Esophagus (tissue), 2 donors: ENCODE data around the gene OR8B12. TPM values are rescaled to one million over a fixed set of nuclear protein-coding genes. Genes with fewer than 3 reads are reported as not detected.

Experiments
- H3K27ac ChIP-seq, 2 donors: one replicate each; pipeline ENCODE4 v1.5.1; 2013; ENCODE audit warnings: low read depth in 2 of 2, mild to moderate bottlenecking in 2 of 2, inconsistent platforms in 1 of 2, low read length in 1 of 2, moderate library complexity in 1 of 2
- H3K27me3 ChIP-seq, 2 donors: one replicate each; pipeline ENCODE4 v1.6.1; 2013; ENCODE audit warnings: low read length in 2 of 2, control low read depth in 1 of 2, mild to moderate bottlenecking in 1 of 2; ENCODE audit not compliant: insufficient read depth in 2 of 2, control insufficient read depth in 1 of 2
- H3K36me3 ChIP-seq, 2 donors: one replicate each; pipeline ENCODE4 v1.6.1; 2013; ENCODE audit warnings: low read length in 1 of 2; ENCODE audit not compliant: control insufficient read depth in 2 of 2, insufficient read depth in 2 of 2
- H3K4me1 ChIP-seq, 2 donors: one replicate each; pipeline ENCODE4 v1.6.1; 2013; ENCODE audit warnings: low read length in 1 of 2; ENCODE audit not compliant: control insufficient read depth in 2 of 2, insufficient read depth in 2 of 2
- H3K4me3 ChIP-seq, 2 donors: one replicate each; pipeline ENCODE4 v1.5.1; 2013; ENCODE audit warnings: low read length in 2 of 2, mild to moderate bottlenecking in 2 of 2, low read depth in 1 of 2, moderate library complexity in 1 of 2
- H3K9me3 ChIP-seq, 2 donors: one replicate each; pipeline ENCODE4 v1.6.1; 2013; ENCODE audit warnings: mild to moderate bottlenecking in 2 of 2, low read depth in 1 of 2, low read length in 1 of 2, moderate library complexity in 1 of 2; ENCODE audit not compliant: control insufficient read depth in 2 of 2, insufficient read depth in 1 of 2
- WGBS, 2 donors: extraction: QIAGEN DNeasy Blood & Tissue Kit; methylation state at CpG; one replicate each; pipeline ENCODE4 v1.1.7; 2013; 5-methylcytosine and 5-hydroxymethylcytosine counted together
- polyA plus RNA-seq, 2 donors: library from polyadenylated mRNA; stranded (reverse); fragments of 200-250 nt; gene quantifications; one replicate each; pipeline ENCODE4 v1.2.3, GENCODE V29; 2013
- donor health status: healthy with polysubstance abuse.
- donor health status: Bipolar disorder and iron deficiency.

OR8B12 gene, protein sequence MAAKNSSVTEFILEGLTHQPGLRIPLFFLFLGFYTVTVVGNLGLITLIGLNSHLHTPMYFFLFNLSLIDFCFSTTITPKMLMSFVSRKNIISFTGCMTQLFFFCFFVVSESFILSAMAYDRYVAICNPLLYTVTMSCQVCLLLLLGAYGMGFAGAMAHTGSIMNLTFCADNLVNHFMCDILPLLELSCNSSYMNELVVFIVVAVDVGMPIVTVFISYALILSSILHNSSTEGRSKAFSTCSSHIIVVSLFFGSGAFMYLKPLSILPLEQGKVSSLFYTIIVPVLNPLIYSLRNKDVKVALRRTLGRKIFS
- not detected for polyA plus RNA-seq

DNA sequence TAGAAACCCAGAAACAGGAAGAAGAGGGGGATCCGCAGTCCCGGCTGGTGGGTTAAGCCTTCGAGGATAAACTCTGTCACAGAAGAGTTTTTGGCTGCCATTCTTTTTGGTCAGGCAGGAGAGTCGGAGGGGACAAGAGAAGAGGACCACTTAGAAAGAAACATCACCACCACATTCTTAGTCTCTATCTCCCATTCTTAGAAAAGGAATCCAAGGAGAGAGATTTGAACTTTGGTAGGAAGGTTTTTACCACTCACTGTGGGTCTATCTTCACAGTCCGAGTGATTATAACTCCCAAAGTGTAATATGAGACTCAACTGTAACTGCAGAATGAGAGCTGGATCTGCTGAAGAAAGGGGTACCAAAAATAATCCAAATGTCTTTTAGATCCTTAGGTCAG lies at the start of gene OR8B12:
TSS of gene OR8B12 (minus strand) at position 101 of the 400 bp plus-strand sequence. CDS start at position 101, 0 bp downstream.
- Histone ChIP-seq H3K27me3 (no peaks in the 10 kb centered on the region), H3K9me3 (peaks cover 0 to 2% of the 10 kb centered on the region in 2 donors), H3K4me3 (no peak within 1 kb of the TSS), H3K4me1 (no peaks in the 10 kb centered on the region), H3K36me3 (no peaks in the 10 kb centered on the region), H3K27ac (no peak within 1 kb of the TSS)
- 86 to 89% methylated on average over 5 of the region's 5 CpGs for WGBS, 2 donors

DNA sequence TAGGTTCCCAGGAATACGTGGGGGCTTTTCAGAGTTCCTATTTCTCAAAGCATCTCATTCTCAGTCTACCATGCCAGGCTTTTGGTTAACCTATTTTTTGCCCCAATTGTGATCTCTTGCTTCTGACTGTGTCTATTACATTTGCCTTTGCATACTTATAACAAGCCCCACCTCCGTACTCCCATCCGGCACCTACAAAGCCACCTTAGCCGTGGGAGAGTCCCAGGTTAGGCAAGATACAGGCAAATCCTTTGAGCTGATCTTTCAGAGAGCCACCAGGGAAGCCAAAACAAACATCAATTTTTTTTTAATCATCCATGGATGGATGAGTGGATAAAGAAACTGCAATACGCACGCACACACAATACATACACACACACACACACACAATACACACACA lies 49.2 kb upstream of the OR8B12 start:
- Histone ChIP-seq H3K27me3 (no peaks in the 10 kb centered on the region), H3K9me3 (no peaks in the 10 kb centered on the region), H3K4me3 (no peak overlapping the region), H3K4me1 (no peaks in the 10 kb centered on the region), H3K27ac (no peak overlapping the region), H3K36me3 (no peaks in the 10 kb centered on the region)
- WGBS, 2 donors = 59 to 70% methylated on average over 6 of the region's 6 CpGs

DNA sequence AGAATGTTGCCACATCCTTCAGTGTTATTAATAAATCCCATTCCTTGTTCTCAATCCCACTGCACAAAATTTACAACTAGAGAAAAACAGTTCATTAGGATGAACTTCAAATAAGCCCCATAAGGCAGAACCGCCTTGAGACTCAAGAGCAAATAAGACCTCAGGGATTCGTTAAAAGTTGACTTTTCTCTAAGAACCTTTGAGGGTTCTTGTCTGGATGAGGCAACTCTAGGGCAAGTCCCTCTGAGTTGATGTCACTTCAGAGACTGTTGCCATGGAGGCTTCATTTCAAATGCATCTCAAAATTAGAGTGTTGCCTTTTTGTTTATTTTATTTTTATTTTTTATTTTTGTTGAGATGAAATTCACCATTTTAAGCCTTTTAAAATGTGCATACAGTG lies 48.0 kb upstream of the OR8B12 start:
- 78 to 80% methylated on average over 2 of the region's 2 CpGs for WGBS, 2 donors
- Histone ChIP-seq H3K27me3 (no peaks in the 10 kb centered on the region), H3K36me3 (no peaks in the 10 kb centered on the region), H3K9me3 (no peaks in the 10 kb centered on the region), H3K4me3 (no peak overlapping the region), H3K27ac (no peak overlapping the region), H3K4me1 (no peaks in the 10 kb centered on the region)

DNA sequence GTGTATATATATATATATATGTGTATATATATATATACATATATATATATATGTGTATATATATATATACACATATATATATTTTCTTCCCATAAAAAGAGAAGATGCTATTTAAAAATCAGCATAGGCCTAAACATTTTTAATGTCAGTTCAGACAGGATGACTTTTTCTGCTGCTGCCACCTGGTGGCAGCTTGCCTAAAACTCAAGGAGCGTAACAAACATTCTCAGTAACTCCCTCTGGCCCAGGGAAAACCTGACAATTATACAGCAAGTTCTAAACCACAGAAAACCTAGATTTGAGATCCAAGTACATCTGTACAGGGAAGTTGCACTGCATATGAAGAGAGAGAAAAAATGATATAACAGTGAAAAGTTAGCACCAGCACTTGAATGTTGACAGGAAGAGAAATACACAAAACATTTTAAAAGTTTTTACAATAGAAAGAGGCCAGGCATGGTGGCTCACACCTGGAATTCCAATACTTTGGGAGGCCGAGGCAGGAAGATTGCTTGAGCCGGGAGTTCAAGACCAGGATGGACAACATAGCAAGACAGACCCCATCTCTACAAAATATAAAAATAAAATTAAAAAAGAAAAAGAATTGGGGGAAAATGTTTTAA lies 42.9 kb upstream of the OR8B12 start:
- Histone ChIP-seq H3K27me3 (no peaks in the 10 kb centered on the region), H3K27ac (no peak overlapping the region), H3K36me3 (no peaks in the 10 kb centered on the region), H3K4me1 (no peaks in the 10 kb centered on the region), H3K9me3 (no peaks in the 10 kb centered on the region), H3K4me3 (no peak overlapping the region)
- 44 to 46% methylated on average over 3 of the region's 3 CpGs for WGBS, 2 donors

DNA sequence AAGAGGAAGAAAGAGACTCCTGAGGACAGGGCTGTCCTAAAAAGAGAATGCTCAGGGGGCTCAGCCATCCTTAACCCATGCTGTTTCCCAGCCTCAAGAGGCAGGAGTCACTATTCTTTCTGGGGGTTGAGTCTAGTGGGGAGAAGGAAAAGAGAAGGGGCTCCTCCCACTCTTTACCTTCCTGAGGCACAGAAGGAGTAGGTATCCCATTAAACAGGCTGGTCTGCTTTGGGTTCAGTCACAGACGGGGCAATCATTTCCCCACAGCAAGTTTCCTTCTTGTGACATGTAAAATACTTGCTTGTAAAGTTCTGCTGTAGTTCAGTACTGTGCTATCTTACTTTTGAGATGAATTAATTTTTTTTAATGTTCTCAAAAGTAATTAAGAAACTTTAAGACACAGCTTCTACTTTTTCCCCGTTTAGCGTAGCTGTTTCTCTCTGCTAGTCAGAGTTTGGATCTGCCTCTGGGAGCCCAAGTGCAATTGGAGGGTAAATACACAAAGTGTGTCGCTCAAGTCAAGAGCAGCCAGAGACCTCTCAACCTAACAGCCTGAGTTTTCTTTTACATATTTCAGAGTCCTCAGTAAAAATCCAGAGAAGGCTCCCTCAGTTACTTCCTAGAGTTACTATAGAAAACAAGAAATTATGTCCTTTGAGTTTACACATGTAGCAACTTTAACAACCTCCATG lies 41.4 kb upstream of the OR8B12 start:
- Histone ChIP-seq H3K4me1 (no peaks in the 10 kb centered on the region), H3K27me3 (no peaks in the 10 kb centered on the region), H3K27ac (no peak overlapping the region), H3K9me3 (no peaks in the 10 kb centered on the region), H3K36me3 (no peaks in the 10 kb centered on the region), H3K4me3 (no peak overlapping the region)
- 68 to 70% methylated on average over 4 of the region's 4 CpGs for WGBS, 2 donors

DNA sequence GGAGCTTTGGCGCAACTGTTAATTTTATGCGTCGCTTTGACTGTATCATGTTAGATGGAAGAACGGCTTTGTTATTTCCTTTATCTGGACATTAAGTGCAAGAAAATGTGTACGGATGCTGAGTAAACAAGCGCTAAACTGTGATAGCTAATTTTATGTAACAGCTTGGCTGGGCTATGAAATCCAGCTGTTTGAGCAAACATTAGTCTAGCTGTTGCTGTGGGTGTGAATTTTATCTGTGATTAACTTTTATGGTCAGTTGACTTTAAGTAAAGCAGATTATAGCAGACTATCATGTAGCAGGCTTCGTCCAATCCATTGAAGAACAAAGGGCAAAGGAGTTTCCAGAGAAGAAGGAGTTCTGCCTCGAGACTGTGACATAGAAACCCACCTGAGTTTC lies 40.3 kb upstream of the OR8B12 start:
- H3K4me1 ChIP-seq = no peaks in the 10 kb centered on the region
- H3K4me3 ChIP-seq = no peak overlapping the region
- no peaks in the 10 kb centered on the region for H3K27me3 ChIP-seq
- H3K27ac ChIP-seq = no peak overlapping the region
- H3K9me3 ChIP-seq = no peaks in the 10 kb centered on the region
- 64 to 69% methylated on average over 8 of the region's 8 CpGs for WGBS, 2 donors
- H3K36me3 ChIP-seq = no peaks in the 10 kb centered on the region

DNA sequence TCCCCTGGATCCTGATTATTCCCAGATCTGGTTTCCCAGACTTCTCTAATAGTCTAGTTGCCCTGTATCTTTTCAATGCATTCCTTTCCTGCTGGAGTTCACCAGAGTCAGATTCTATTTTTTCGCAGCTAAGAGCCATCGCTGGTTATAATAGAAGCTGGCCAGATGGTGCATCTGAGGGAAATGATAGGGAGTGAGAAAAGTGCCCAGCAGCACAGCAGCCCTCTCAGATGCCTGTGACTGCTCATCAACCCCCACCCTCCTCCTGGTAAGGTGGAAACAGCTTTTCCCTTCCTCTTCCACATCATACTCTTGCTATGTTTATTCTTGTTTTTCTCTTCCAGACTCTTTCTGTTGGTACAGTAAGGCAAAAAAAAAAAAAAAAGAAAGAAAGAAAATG lies 39.1 kb upstream of the OR8B12 start:
- H3K27me3 ChIP-seq = no peaks in the 10 kb centered on the region
- peaks cover 0 to 3% of the 10 kb centered on the region in 2 donors for H3K4me1 ChIP-seq
- H3K4me3 ChIP-seq = no peak overlapping the region
- no peaks in the 10 kb centered on the region for H3K9me3 ChIP-seq
- no peaks in the 10 kb centered on the region for H3K36me3 ChIP-seq
- WGBS, 2 donors = 85 to 94% methylated on average over 2 of the region's 2 CpGs
- H3K27ac ChIP-seq = no peak overlapping the region

DNA sequence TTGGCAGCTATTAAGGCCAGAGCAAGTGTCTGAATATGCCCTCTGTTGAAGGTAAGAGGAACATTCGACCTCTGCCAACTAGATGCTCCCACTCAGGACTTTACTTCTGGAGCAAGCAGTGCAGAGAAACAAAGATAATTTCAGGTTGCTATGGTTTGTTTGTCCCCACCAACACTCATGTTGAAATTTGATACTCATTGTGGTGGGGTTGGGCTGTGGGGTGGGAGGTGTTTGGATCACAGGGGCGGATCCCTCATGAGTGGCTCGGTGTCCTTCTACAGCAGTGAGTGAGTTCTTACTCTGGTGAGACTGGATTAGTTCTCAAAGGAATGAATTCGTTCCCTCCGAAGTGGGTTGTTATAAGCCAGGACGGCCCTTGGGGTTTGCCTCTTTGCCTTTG lies 38.4 kb upstream of the OR8B12 start:
- Histone ChIP-seq H3K27me3 (no peaks in the 10 kb centered on the region), H3K4me1 (peaks cover 0 to 3% of the 10 kb centered on the region in 2 donors), H3K9me3 (no peaks in the 10 kb centered on the region), H3K27ac (no peak overlapping the region), H3K4me3 (no peak overlapping the region), H3K36me3 (no peaks in the 10 kb centered on the region)
- WGBS, 2 donors = 65 to 78% methylated on average over 6 of the region's 6 CpGs

DNA sequence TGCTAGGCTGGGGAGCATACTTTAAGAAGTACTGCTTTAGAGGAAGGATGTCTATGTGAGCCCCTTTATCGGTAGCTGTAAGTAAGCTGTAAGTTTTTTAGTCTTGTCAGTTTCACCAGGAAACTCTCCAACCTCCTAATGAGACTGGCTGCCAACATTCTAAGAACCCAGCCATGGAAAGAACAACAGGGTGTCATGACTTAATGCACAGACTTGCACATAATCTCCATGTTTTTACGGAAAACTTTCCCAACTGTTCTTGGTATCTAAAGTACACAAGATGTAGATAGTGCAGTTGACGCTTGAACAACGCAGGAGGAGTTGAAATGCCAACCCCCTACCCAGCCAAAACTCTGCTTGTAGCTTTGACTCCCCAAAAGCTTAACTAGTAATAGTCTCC lies 35.3 kb upstream of the OR8B12 start:
- Histone ChIP-seq H3K9me3 (no peaks in the 10 kb centered on the region), H3K4me1 (peaks cover 0 to 3% of the 10 kb centered on the region in 2 donors), H3K36me3 (no peaks in the 10 kb centered on the region), H3K4me3 (no peak overlapping the region), H3K27me3 (no peaks in the 10 kb centered on the region), H3K27ac (no peak overlapping the region)
- 54 to 63% methylated on average over 4 of the region's 4 CpGs for WGBS, 2 donors
